Panc1 (cell line): ENCODE results near the gene TRMT10A. TPM values are rescaled to one million over a fixed set of nuclear protein-coding genes. Genes with fewer than 3 reads are reported as not detected.

ENCODE experiments used
- ATAC-seq: fragments of 200-7000 bp; cut with Tn5 transposase; 2 replicates; pipeline ENCODE4 v1.9.1; 2020; ENCODE audit warnings: mild to moderate bottlenecking, moderate library complexity
- BruUV-seq: library from RNA; stranded (reverse); fragments of 400-500 nt; replicated peaks from 2 replicates; lab custom pipeline; 2021; lab: Mats Ljungman, UMichigan
- CTCF ChIA-PET: fragments of 300-600 bp; sonication (Branson Sonifier 250); formaldehyde crosslinking; loops from one replicate; lab custom pipeline; 2022; ENCODE audit warnings: antibody characterized with exemption; lab: Charles Lee
- POLR2A ChIA-PET: fragments of 300-600 bp; sonication (Branson Sonifier 250); formaldehyde crosslinking; loops from one replicate; lab custom pipeline; 2022; ENCODE audit warnings: antibody characterized with exemption; lab: Charles Lee
- DNase-seq: peaks from one replicate; pipeline ENCODE4 v3.0.0-alpha.2; 2010; ENCODE audit warnings: low read depth, low spot score
- H3K27ac ChIP-seq: 2 replicates; pipeline ENCODE4 v1.5.1; 2011; ENCODE audit warnings: mild to moderate bottlenecking, low read length, inconsistent platforms
- H3K27me3 ChIP-seq: fragments of 200-500 bp; sonication (Bioruptor generic); 2 replicates; pipeline ENCODE4 v1.6.0; 2014; ENCODE audit warnings: low read length, inconsistent platforms; ENCODE audit not compliant: control insufficient read depth, insufficient read depth
- H3K36me3 ChIP-seq: fragments of 200-500 bp; sonication (Bioruptor generic); 2 replicates; pipeline ENCODE4 v1.5.1; 2014; ENCODE audit warnings: inconsistent platforms, mild to moderate bottlenecking, low read length, moderate library complexity; ENCODE audit not compliant: control insufficient read depth, insufficient read depth
- H3K4me1 ChIP-seq: 2 replicates; pipeline ENCODE4 v1.5.1; 2011; ENCODE audit warnings: inconsistent platforms, mild to moderate bottlenecking, low read length, moderate library complexity; ENCODE audit not compliant: control insufficient read depth, insufficient read depth
- H3K4me3 ChIP-seq, 2 experiments: 2 replicates each; pipeline ENCODE4 v1.5.1; 2011 to 2012; ENCODE audit warnings: low read depth in 2 of 2, low read length in 2 of 2, mild to moderate bottlenecking in 2 of 2, inconsistent platforms in 1 of 2, moderate library complexity in 1 of 2
- H3K9me3 ChIP-seq: fragments of 200-500 bp; sonication (Bioruptor generic); 2 replicates; pipeline ENCODE4 v1.5.1; 2014; ENCODE audit warnings: low read depth, mild to moderate bottlenecking, inconsistent platforms, low read length, moderate library complexity; ENCODE audit not compliant: control insufficient read depth, insufficient read depth
- POLR2AphosphoS5 ChIP-seq: IDR thresholded peaks from 2 replicates; pipeline ENCODE4 v1.6.1; 2012; ENCODE audit warnings: mild to moderate bottlenecking, low read depth, low read length, moderate library complexity
- SIN3A ChIP-seq: IDR thresholded peaks from 2 replicates; pipeline ENCODE4 v1.6.1; 2012; ENCODE audit warnings: low read depth, mild to moderate bottlenecking, low read length, moderate library complexity, borderline replicate concordance; ENCODE audit not compliant: insufficient read depth
- TCF7L2 ChIP-seq: IDR thresholded peaks from 2 replicates; pipeline ENCODE4 v1.6.1; 2011; ENCODE audit warnings: mild to moderate bottlenecking, low read depth, low read length, inconsistent platforms
- in situ Hi-C: cut with HindIII; loops from 2 replicates; pipeline ENCODE4 v1.10.0; 2016; ENCODE audit warnings: low sequenced_read_pairs, low pct_unique_long_range_greater_than_20kb
- intact Hi-C: fragments of 100-400 bp; cut with micrococcal nuclease; formaldehyde crosslinking; loops from one replicate; pipeline ENCODE4 v1.10.0; 2022; ENCODE audit not compliant: unreplicated experiment
- total RNA-seq: library from RNA; stranded (reverse); gene quantifications from one replicate; pipeline ENCODE4 v1.2.1, GENCODE V29; 2021; ENCODE audit not compliant: unreplicated experiment
- TF ChIP-seq, protein P1 (sequence below): fragments of 450-650 bp; IDR thresholded peaks from 2 replicates; pipeline ENCODE4 v1.5.1; 2017; ENCODE audit warnings: mild to moderate bottlenecking
- TF ChIP-seq, protein P2 (sequence below), 2 experiments: IDR thresholded peaks; 2 replicates each; pipeline ENCODE4 v1.6.1; 2011 to 2012; ENCODE audit warnings: low read depth in 2 of 2, control low read depth in 1 of 2, low read length in 1 of 2, mild to moderate bottlenecking in 1 of 2, moderate library complexity in 1 of 2; ENCODE audit not compliant: insufficient read depth in 1 of 2

TRMT10A gene
- total RNA-seq, 1 experiment from 2014 or later, result 1.4 TPM

DNA sequence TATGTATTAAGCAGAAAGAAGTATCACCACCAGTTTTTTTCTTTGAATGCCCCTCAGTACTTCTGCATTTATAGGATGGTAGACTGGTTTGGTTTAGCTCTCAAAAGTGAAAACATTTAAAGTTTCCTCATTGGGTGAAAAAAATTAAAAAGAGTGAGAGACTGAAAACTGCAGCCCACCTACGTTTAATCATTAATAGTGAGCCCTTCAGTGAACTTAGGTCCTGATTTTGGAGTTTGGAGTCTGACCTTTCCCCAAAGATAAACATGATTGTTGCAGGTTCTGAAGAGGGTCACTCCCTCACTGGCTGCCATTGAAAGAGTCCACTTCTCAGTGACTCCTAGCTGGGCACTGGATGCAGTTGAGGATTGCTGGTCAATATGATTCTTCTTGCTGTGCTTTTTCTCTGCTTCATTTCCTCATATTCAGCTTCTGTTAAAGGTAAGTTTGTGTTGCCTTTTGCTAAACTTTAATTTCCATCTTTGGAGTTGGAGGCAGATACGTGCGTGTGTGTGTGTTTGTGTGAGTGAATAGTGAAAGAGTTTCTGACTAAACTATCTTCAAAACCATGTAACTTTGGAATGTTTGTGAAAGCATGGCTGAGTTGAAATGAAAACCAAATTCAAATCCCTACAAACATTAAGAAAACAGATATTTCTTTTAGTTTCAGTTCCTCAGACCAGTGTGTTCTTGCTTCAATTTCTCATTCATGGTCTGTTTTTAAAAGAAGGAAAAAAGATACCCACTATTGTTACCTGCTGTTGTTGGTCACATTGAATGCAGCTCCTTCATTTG is 10.9 kb upstream of the TRMT10A start, which contains the start of gene MTTP:
TSS of gene MTTP (plus strand) at position 295 of the 795 bp plus-strand sequence. CDS start at position 381, 86 bp downstream.
- H3K27ac ChIP-seq, result no peak within 1 kb of the TSS
- no TSS peak for BruUV-seq
- H3K4me3 ChIP-seq, result no peak within 1 kb of the TSS
- CTCF ChIA-PET, result no interaction called here
- no peak for DNase-seq
- no peaks in the 10 kb centered on the region for H3K4me1 ChIP-seq
- no peak for ATAC-seq
- H3K27me3 ChIP-seq, result no peaks in the 10 kb centered on the region
- POLR2A ChIA-PET, result no interaction called here
- in situ Hi-C loops, result no loop called here
- H3K36me3 ChIP-seq, result no peaks in the 10 kb centered on the region
- intact Hi-C loops, result no loop called here
- no peaks in the 10 kb centered on the region for H3K9me3 ChIP-seq
- TF ChIP-seq, protein P1, sequence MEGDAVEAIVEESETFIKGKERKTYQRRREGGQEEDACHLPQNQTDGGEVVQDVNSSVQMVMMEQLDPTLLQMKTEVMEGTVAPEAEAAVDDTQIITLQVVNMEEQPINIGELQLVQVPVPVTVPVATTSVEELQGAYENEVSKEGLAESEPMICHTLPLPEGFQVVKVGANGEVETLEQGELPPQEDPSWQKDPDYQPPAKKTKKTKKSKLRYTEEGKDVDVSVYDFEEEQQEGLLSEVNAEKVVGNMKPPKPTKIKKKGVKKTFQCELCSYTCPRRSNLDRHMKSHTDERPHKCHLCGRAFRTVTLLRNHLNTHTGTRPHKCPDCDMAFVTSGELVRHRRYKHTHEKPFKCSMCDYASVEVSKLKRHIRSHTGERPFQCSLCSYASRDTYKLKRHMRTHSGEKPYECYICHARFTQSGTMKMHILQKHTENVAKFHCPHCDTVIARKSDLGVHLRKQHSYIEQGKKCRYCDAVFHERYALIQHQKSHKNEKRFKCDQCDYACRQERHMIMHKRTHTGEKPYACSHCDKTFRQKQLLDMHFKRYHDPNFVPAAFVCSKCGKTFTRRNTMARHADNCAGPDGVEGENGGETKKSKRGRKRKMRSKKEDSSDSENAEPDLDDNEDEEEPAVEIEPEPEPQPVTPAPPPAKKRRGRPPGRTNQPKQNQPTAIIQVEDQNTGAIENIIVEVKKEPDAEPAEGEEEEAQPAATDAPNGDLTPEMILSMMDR, result no peak

DNA sequence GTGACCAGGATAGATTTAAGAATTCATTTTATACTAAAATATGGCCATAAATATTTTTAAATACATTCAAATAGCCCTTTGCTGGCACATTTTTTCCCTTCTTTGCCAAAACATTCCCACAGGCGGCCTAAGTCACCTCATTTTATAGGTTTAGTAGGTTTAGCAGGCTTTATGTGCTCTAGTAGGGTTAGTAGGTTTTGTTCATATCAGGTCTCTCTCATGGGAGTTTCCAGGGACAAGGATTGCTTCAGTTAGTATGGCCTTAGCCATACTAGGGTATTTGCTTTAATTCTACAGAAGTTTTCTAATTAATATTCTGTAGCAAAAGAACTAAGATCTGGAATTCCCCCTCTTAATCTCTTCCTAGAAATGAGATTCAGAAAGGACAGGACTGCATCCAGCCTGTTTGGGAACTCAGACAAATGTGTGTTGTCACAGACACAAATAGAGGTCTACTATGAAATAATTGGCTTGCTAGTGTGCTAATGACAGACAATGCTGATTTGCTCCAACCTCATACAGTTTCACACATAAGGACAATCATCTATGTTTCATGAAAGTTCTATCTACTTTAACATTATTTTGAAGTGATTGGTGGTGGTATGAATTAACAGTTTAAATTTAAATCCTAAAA is 10.0 kb upstream of the TRMT10A start:
- in situ Hi-C loops (no loop called here), intact Hi-C loops (no loop called here)

More for the DNA sequence above, 10.0 kb upstream of the TRMT10A start:
- Histone ChIP-seq H3K36me3 (no peaks in the 10 kb centered on the region), H3K27ac (no peak overlapping the region), H3K4me3 (no peak overlapping the region), H3K27me3 (no peaks in the 10 kb centered on the region), H3K4me1 (no peaks in the 10 kb centered on the region), H3K9me3 (no peaks in the 10 kb centered on the region)
- no peak for ATAC-seq
- no TSS peak for BruUV-seq
- CTCF ChIA-PET, result no interaction called here
- POLR2A ChIA-PET, result no interaction called here
- DNase-seq, result no peak
- TF ChIP-seq POLR2AphosphoS5 (no peak), TCF7L2 (no peak), SIN3A (no peak)
- TF ChIP-seq, protein P1, result no peak
- TF ChIP-seq, protein P2, sequence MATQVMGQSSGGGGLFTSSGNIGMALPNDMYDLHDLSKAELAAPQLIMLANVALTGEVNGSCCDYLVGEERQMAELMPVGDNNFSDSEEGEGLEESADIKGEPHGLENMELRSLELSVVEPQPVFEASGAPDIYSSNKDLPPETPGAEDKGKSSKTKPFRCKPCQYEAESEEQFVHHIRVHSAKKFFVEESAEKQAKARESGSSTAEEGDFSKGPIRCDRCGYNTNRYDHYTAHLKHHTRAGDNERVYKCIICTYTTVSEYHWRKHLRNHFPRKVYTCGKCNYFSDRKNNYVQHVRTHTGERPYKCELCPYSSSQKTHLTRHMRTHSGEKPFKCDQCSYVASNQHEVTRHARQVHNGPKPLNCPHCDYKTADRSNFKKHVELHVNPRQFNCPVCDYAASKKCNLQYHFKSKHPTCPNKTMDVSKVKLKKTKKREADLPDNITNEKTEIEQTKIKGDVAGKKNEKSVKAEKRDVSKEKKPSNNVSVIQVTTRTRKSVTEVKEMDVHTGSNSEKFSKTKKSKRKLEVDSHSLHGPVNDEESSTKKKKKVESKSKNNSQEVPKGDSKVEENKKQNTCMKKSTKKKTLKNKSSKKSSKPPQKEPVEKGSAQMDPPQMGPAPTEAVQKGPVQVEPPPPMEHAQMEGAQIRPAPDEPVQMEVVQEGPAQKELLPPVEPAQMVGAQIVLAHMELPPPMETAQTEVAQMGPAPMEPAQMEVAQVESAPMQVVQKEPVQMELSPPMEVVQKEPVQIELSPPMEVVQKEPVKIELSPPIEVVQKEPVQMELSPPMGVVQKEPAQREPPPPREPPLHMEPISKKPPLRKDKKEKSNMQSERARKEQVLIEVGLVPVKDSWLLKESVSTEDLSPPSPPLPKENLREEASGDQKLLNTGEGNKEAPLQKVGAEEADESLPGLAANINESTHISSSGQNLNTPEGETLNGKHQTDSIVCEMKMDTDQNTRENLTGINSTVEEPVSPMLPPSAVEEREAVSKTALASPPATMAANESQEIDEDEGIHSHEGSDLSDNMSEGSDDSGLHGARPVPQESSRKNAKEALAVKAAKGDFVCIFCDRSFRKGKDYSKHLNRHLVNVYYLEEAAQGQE (IDR thresholded peaks at IDR 0.05; ENCODE audit: insufficient read depth in 1 of 2, low read depth in 2 of 2, low read length in 1 of 2), result no peak
